Breast epithelium (tissue), 3 donors: ENCODE data around the gene KCNA3.

ENCODE experiments used
- POLR2A ChIP-seq: fragments of 450-650 bp; IDR thresholded peaks from one replicate; pipeline ENCODE4 v1.6.1; 2016; ENCODE audit warnings: antibody characterized with exemption, mild to moderate bottlenecking, moderate library complexity
- POLR2AphosphoS5 ChIP-seq, 3 donors: sonication (generic); formaldehyde crosslinking; IDR thresholded peaks; one replicate each; pipeline ENCODE4 v1.6.1; 2017; ENCODE audit warnings: antibody characterized with exemption in 3 of 3
- TF ChIP-seq, protein P1 (sequence below), 3 donors: fragments of 450-650 bp; IDR thresholded peaks; one replicate each; pipeline ENCODE4 v1.5.1; 2016 to 2017; ENCODE audit warnings: antibody characterized with exemption in 3 of 3, mild to moderate bottlenecking in 3 of 3, moderate library complexity in 3 of 3

DNA sequence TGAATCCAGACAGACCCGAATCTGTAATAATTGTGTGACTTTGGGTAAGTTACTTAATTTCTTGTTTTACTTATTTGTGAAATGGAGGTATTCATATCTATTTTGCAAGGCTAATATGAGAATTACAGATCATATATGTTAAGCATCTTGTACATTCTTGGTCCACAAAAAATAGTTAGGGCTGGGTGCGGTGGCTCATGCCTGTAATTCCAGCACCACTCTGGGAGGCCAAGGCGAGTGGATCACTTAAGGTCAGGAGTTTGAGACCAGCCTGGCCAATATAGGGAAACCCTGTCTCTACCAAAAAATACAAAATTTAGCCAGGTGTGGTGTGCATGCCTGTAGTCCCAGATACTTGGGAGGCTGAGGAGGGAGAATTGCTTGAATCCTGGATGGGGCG, 22.9 kb upstream of the KCNA3 start:
- TF ChIP-seq POLR2A (no peak), POLR2AphosphoS5 (IDR thresholded peaks at IDR 0.05) (no peak)
- TF ChIP-seq, protein P1, sequence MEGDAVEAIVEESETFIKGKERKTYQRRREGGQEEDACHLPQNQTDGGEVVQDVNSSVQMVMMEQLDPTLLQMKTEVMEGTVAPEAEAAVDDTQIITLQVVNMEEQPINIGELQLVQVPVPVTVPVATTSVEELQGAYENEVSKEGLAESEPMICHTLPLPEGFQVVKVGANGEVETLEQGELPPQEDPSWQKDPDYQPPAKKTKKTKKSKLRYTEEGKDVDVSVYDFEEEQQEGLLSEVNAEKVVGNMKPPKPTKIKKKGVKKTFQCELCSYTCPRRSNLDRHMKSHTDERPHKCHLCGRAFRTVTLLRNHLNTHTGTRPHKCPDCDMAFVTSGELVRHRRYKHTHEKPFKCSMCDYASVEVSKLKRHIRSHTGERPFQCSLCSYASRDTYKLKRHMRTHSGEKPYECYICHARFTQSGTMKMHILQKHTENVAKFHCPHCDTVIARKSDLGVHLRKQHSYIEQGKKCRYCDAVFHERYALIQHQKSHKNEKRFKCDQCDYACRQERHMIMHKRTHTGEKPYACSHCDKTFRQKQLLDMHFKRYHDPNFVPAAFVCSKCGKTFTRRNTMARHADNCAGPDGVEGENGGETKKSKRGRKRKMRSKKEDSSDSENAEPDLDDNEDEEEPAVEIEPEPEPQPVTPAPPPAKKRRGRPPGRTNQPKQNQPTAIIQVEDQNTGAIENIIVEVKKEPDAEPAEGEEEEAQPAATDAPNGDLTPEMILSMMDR (IDR thresholded peaks at IDR 0.05): no peak
